ENCODE measurements around the gene SELENBP1.
"Not testable (repeated sequence)": the region's sequence is repeated elsewhere in the genome, so short reads cannot be mapped to it uniquely, and the experiment has no call there.

The SELENBP1 gene

DNA sequence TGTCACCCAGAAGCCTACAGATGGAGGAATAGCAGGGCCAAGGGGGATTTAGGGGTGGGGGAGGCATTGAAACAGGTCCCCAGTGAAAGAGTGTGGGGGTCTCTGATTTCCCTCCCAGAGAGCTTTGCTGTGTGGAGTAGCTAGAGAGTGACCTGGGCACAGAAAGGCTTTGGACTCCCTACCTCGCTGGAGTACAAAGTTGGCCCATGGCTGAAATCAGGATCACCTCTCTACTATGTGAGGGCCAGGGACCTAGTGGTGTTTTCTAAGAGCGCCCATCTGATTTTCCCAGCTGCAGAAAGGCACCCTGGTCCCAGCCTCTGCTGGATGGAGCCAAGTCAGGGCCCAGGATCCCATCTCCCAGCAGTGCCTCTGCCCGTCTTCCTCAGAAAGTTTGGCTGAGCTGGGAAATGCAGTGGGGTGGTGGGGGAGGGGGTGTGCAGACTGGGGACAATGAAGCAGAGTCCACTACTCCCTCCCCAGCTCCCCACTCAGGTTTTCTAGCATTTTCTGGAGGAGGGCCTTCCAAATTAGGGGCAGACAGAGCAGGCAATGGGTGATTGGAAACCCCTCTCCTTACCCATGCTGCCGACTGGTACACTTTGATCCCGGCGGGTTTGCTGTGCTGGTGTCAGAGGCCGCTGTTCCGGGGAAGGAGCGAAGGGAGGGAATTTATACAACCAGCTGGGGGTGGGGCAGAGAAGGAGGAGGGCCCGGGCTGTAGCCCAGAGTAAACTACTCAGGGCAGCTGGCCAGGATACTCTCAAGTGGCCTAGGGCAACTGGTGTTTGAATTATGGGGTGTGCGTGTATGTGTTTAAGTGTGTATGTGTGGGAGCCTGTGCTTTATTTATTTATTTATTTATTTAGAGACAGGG, at the start of gene SELENBP1:
TSS of gene SELENBP1 (minus strand) at position 648 of the 877 bp plus-strand sequence. CDS start at position 584, 64 bp downstream.
- DNase-seq, result peak; percentile 70

- DNase-seq, result no peak
These were observed 47.3 kb upstream of the SELENBP1 start for GRCh38 chr1:151419819-151420218.

DNA sequence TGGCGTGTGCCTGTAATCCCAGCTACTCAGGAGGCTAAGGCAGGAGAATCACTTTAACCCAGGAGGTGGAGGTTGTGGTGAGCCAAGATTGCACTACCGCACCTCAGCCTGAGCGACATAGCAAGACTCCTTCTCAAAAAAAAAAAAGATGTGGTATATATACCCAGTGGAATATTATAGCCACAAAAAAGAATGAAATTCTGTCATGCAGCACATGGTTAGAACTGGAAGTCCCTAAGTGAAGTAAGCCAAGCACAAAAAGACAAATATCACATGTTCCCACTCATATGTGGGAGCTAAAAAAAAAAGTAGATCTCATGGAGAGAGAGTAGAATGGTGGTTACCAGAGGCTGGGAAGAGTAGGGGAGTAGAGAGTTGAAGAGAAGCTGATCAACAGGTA, 45.6 kb upstream of the SELENBP1 start:
- no peak for DNase-seq

- no peak for DNase-seq
These were observed 43.7 kb upstream of the SELENBP1 start for GRCh38 chr1:151416231-151416630.

- no peak for DNase-seq
These were observed 39.4 kb upstream of the SELENBP1 start for GRCh38 chr1:151411884-151412283.

DNA sequence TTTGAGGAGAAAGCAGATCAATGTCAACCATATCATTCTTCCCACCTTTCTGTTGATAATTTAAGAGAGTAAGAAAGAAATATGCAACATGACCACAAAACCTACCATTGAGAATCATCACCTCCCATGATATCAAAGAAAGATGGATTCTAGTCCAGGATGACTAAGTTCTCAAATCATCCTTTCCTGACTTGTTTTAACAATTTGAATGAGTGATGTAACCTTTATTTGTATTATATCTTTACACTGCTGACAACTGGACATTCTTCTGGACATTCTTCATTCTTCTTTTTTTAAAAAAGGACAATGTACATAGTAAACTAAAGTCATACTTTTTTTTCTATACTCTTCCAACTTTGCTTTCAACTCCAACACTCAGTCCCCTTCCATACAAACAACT, 36.4 kb upstream of the SELENBP1 start:
- no peak for DNase-seq

DNA sequence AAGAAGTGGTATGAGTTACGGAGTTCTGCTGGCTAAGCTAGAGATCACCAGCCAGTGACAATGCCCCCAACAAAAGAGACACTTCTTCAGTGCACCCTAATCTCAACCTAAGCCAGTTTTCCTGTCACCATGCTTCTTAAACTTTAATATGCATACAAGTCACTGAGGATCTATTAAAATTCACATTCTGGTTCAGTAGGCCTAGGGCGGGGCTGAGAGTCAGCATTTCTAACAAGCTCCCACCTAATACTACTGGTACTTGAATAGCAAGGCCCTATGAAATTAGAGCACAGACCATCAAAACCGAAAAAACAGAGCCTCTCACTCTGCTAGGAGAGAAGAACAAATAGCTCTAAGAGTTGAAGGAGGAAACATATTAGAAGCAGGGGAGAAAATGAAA, 34.8 kb upstream of the SELENBP1 start:
- no peak for DNase-seq

GRCh38 chr1:151406176-151406575, 33.7 kb upstream of the SELENBP1 start:
- no peak for DNase-seq

DNA sequence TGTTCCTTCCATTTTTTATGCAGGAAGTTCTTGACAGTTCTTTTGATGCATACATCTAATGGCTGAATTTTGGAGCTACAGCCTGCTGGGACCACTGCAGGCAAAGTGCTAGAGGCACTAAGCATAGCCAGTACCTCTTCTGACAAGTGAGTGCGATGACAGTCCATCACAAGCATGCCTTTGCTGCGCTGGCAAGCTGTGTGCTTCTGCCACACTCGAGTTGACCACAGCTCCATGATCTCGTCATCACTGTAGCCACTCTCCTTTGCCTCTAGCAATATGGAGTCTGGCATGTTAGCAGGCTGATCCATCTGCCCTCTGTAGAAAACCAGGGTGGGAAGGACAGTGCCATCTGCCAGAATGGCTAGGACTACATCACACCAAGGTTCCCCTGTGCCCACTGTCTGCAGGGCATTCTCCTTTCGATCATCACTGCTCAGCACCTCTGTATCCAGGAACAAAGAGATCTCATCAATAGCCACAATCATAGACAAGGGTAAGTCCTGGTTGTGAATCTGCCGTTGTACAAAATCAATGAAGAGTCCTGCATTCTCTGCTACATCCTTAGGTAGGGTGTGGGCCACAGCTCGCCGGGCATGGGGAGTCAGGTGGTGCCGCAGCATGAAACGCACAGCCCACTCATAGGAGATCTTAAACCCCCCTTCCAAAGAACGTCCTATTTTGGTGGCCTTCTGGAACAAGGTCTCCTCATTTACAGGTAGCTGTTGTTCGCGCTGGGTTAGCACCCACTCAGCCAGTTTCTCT, 32.9 kb upstream of the SELENBP1 start:
- DNase-seq, result no peak

DNA sequence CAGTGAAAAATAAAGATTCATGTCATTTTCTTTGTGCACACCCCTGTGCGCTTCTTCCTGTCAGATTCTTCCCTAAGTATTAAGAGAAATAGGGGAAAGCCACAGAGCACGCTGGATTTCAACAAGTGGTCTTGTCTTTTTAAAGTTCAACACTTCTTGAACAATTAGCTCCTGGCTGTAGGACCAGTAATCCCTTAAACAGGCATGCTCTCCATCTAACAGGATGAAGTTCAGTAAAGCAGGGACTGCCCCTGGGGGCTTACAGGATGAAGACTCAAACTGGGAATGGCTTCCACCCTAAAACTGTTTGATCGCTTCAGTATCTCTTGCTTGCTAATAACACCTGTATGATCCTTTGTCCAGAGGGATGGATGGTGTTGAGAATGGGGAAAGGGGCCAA, 31.1 kb upstream of the SELENBP1 start:
- no peak for DNase-seq

DNA sequence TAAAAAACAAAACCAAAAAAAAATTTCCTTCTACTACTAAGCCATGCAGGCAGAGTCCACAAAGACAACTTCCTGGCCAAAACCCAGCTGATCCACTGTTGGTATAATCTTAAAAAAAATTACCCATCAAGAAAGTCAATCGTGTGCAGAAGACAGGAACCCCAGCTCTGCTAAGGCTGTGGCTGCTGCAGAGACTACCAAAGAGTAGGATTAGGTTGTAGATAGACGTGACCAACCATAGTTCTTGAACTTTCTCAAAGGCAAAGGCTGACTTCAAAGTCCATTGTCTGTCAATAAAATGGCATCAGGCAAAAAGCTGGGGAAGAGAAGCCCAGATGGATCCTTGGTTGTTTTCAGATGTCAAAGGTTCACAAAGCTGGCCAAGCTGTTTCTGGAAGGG, 30.3 kb upstream of the SELENBP1 start:
- no peak for DNase-seq

DNA sequence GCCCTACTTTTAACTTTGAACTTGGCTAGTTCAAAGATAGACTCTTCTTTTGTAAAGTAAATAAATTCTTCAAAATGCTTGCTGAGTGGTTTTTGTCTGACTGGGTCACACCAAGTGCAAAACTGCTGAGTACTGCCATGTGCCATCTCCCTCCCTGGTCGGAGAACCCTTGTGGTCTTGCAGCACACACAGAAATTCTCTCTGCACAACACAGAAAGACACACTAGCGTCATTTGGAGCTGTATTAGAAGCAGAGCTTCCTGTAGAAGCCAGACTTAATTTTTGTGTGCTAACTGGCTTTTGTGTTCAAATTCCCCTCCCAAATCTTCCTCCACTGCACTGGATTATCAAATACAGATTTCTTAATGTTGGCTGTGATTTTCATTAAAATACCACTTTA, 29.4 kb upstream of the SELENBP1 start:
- DNase-seq, result no peak

DNA sequence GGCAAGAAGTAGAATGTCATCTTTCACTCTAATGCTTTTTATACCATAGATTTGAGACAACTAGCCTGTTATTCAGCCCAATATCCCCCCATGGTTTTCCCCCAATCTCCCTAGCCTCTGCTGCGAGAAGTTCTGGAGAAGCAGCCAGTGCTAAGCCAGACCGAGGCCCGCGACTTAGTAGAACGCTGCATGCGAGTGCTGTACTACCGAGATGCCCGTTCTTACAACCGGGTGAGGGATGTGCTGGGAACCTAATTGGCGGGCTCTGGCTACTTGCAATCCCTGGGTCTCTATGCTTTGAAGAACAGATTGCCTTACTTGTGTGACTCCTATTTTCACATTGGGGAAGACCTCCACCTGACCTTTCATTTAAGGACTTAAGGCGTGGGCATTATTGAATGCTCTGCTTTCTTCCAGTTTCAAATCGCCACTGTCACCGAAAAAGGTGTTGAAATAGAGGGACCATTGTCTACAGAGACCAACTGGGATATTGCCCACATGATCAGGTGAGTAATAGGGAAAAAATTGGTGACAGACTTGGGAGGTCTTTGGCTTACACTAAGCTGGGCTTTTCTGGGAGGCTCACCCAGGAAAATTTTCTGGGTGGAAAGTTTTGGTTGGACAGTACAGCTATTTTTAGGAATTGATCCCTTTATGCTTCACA, 28.8 kb upstream of the SELENBP1 start:
- no peak for DNase-seq

GRCh38 chr1:151399324-151400171, 27.0 kb upstream of the SELENBP1 start, which contains the start of gene PSMB4:
Gene PSMB4, plus strand, starts transcription at chr1:151399573. Its CDS starts 15 bp downstream, at chr1:151399588.
- peak; percentile 95 for DNase-seq

- DNase-seq, result not testable (repeated sequence)
These were observed 23.8 kb upstream of the SELENBP1 start for GRCh38 chr1:151396265-151396664.

GRCh38 chr1:151393583-151393982, 21.1 kb upstream of the SELENBP1 start:
- DNase-seq, result no peak

- no peak for DNase-seq
These were observed 18.6 kb upstream of the SELENBP1 start for GRCh38 chr1:151391079-151391563.

GRCh38 chr1:151390221-151391078, 17.9 kb upstream of the SELENBP1 start:
- DNase-seq, result not testable (repeated sequence)

DNA sequence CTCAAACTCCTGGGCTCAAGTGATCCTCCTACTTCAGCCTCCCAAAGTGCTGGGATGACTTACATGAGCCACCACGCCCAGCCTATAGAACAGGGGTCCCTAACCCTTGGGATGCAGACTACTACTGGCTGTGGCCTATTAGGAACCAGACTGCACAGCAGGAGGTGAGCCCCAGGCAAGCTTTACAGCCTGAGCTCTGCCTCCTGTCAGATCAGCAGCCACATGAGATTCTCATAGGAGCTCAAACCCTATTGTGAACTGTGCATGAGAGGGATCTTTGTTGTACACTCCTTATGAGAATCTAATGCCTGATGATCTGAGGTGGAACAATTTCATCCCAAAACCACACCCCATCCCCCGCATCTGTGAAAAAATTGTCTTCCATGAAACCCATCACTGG, 13.5 kb upstream of the SELENBP1 start:
- DNase-seq, result no peak

- DNase-seq, result no peak
These were observed 12.1 kb upstream of the SELENBP1 start for GRCh38 chr1:151384584-151384983.
